Left lung (tissue), 10 donors: ENCODE measurements around the gene LEP. TPM values are rescaled to one million over a fixed set of nuclear protein-coding genes. Genes with fewer than 3 reads are reported as not detected.

ENCODE experiments used
- ATAC-seq: fragments of 200-7000 bp; cut with Tn5 transposase; one replicate; pipeline ENCODE4 v1.9.1; 2020; ENCODE audit warnings: moderate library complexity
- DNase-seq, 4 donors: peaks; one replicate each; pipeline ENCODE4 v3.0.0-alpha.2; 2013 to 2020
- H3K27ac ChIP-seq, 2 donors: fragments of 200-600 bp; sonication (generic) in 1 of 2; one replicate each; pipeline versions ENCODE4 v1.5.0 to v1.8.0; 2020 to 2021
- H3K27me3 ChIP-seq, 2 donors: fragments of 200-600 bp; sonication (generic) in 1 of 2; one replicate each; pipeline versions ENCODE4 v1.5.0 to v1.8.0; 2020 to 2021
- H3K36me3 ChIP-seq, 2 donors: fragments of 200-600 bp; sonication (generic) in 1 of 2; one replicate each; pipeline versions ENCODE4 v1.5.0 to v1.8.0; 2020 to 2021
- H3K4me1 ChIP-seq, 2 donors: fragments of 200-600 bp; one replicate each; pipeline ENCODE4 v1.8.0; 2021
- H3K4me3 ChIP-seq, 2 donors: fragments of 200-600 bp; sonication (generic) in 1 of 2; one replicate each; pipeline versions ENCODE4 v1.5.0 to v1.8.0; 2020 to 2021; ENCODE audit warnings: mild to moderate bottlenecking in 1 of 2
- H3K9me3 ChIP-seq, 2 donors: fragments of 200-600 bp; sonication (generic) in 1 of 2; one replicate each; pipeline versions ENCODE4 v1.5.0 to v1.8.0; 2020 to 2021
- CTCF ChIP-seq, 2 donors: fragments of 200-600 bp; sonication (generic) in 1 of 2; IDR thresholded peaks; one replicate each; pipeline versions ENCODE4 v1.5.0 to v1.8.0; 2021; ENCODE audit warnings: antibody characterized with exemption in 2 of 2
- intact Hi-C, 2 donors: fragments of 100-400 bp; cut with DNase I; formaldehyde crosslinking; loops; one replicate each; pipeline versions ENCODE4 v1.11.2 to v1.14.2; 2022
- microRNA-seq, 2 donors: library from miRNA; unstranded; fragments of <30 nt; microRNA quantifications; one replicate each; pipeline ENCODE4, GENCODE V29; 2019
- polyA plus RNA-seq, 6 donors: library from polyadenylated mRNA; unstranded; fragments of 120-200 nt; gene quantifications; one replicate each; pipeline ENCODE4 v1.2.1, GENCODE V29; 2013; ENCODE audit not compliant: insufficient read length in 6 of 6
- total RNA-seq, 2 donors: library from RNA; stranded (reverse); fragmentation: NEBNext Ultra II Directional; extraction: Animal tissue kit (Norgen Biotek cat#: 25700); gene quantifications; one replicate each; pipeline ENCODE4 v1.2.1, GENCODE V29; 2021
- donor health status: DM: no; HTN: yes; CAD: no.
- donor health status: DM: no; HTN: no; CAD: no.

The LEP gene
- total and polyA plus RNA-seq, 8 donors: 0.04 to 0.16 (median 0.11) TPM

- DNase-seq (no peak), ATAC-seq (no peak)
- Histone ChIP-seq H3K27ac (no peak overlapping the region), H3K27me3 (no peaks in the 10 kb centered on the region), H3K9me3 (no peaks in the 10 kb centered on the region), H3K36me3 (peaks cover 0 to 40% of the 10 kb centered on the region in 2 donors), H3K4me3 (no peak overlapping the region), H3K4me1 (peaks cover 0 to 4% of the 10 kb centered on the region in 2 donors)
- TF ChIP-seq CTCF (IDR thresholded peaks at IDR 0.05): no peak
- intact Hi-C loops: no loop called here
These were observed 61.1 kb downstream of the LEP start for GRCh38 chr7:128302139-128302538.

- no peak for TF ChIP-seq CTCF (IDR thresholded peaks at IDR 0.05)
These were observed 62.1 kb downstream of the LEP start for GRCh38 chr7:128303133-128303532.

GRCh38 chr7:128303643-128304042 lies 62.6 kb downstream of the LEP start:
- ATAC-seq: no peak
- intact Hi-C loops: no loop called here
- H3K27ac ChIP-seq: no peak overlapping the region

More at GRCh38 chr7:128303133-128303532, 62.1 kb downstream of the LEP start:
- intact Hi-C loops: no loop called here
- Histone ChIP-seq H3K27me3 (no peaks in the 10 kb centered on the region), H3K4me1 (peaks cover 0 to 4% of the 10 kb centered on the region in 2 donors), H3K27ac (no peak overlapping the region), H3K9me3 (no peaks in the 10 kb centered on the region), H3K4me3 (no peak overlapping the region), H3K36me3 (peaks cover 0 to 50% of the 10 kb centered on the region in 2 donors)
- DNase-seq (no peak), ATAC-seq (no peak)

GRCh38 chr7:128304212-128304611 lies 63.1 kb downstream of the LEP start:
- ATAC-seq (no peak), DNase-seq (no peak)
- H3K27me3 ChIP-seq: no peaks in the 10 kb centered on the region
- H3K27ac ChIP-seq: no peak overlapping the region
- no peak for TF ChIP-seq CTCF (IDR thresholded peaks at IDR 0.05)
- peaks cover 0 to 60% of the 10 kb centered on the region in 2 donors for H3K36me3 ChIP-seq
- intact Hi-C loops: no loop called here
- no peak overlapping the region for H3K4me3 ChIP-seq
- H3K4me1 ChIP-seq: no peaks in the 10 kb centered on the region
- H3K9me3 ChIP-seq: no peaks in the 10 kb centered on the region

More at GRCh38 chr7:128303643-128304042, 62.6 kb downstream of the LEP start:
- peaks cover 0 to under 1% of the 10 kb centered on the region in 2 donors for H3K4me1 ChIP-seq
- DNase-seq: no peak
- H3K9me3 ChIP-seq: no peaks in the 10 kb centered on the region
- H3K27me3 ChIP-seq: no peaks in the 10 kb centered on the region
- no peak overlapping the region for H3K4me3 ChIP-seq
- peaks cover 0 to 55% of the 10 kb centered on the region in 2 donors for H3K36me3 ChIP-seq
- TF ChIP-seq CTCF (IDR thresholded peaks at IDR 0.05): no peak

- Histone ChIP-seq H3K4me3 (no peak overlapping the region), H3K9me3 (no peaks in the 10 kb centered on the region), H3K4me1 (no peaks in the 10 kb centered on the region), H3K27ac (no peak overlapping the region), H3K36me3 (peaks cover 0 to 89% of the 10 kb centered on the region in 2 donors), H3K27me3 (no peaks in the 10 kb centered on the region)
- DNase-seq (no peak), ATAC-seq (no peak)
- intact Hi-C loops: no loop called here
- TF ChIP-seq CTCF (IDR thresholded peaks at IDR 0.05): no peak
These were observed 66.0 kb downstream of the LEP start for GRCh38 chr7:128307061-128307460.

Small RNAs within 50 kb of the gene (microRNA-seq; reads per million reads assigned to microRNA genes)
- 0 to 0.14 reads per million in 2 donors for gene MIR129-1

Other genes starting within 250 kb of the LEP start
- 10 to 100 TPM in 1 of 2 donors, 1 to 10 TPM in 1; 5.7 to 24.4 TPM for gene LRRC4, start 209.8 kb upstream of the LEP start, total RNA-seq
- gene LRRC4, start 209.8 kb upstream of the LEP start, polyA plus RNA-seq: 10 to 100 TPM; 10.6 to 18.1 (median 13.8) TPM
- gene RBM28, start 102.6 kb downstream of the LEP start, total RNA-seq: 10 to 100 TPM; 21.5 to 37.5 TPM
- gene RBM28, start 102.6 kb downstream of the LEP start, polyA plus RNA-seq: 10 to 100 TPM; 48.7 to 63.2 (median 60.0) TPM
- under 1 TPM; 0.42 to 0.85 TPM for gene PRRT4, start 120.4 kb downstream of the LEP start, total RNA-seq
- gene PRRT4, start 120.4 kb downstream of the LEP start, polyA plus RNA-seq: 1 to 10 TPM; 2.3 to 3.8 (median 2.9) TPM
- 100 to 1,000 TPM in 1 of 2 donors, 10 to 100 TPM in 1; 60.6 to 106 TPM for gene IMPDH1, start 168.7 kb downstream of the LEP start, total RNA-seq
- 10 to 100 TPM; 32.4 to 49.4 (median 37.2) TPM for gene IMPDH1, start 168.7 kb downstream of the LEP start, polyA plus RNA-seq
- gene HILPDA, start 214.6 kb downstream of the LEP start, total RNA-seq: 10 to 100 TPM; 10.2 to 12.2 TPM
- gene HILPDA, start 214.6 kb downstream of the LEP start, polyA plus RNA-seq: 10 to 100 TPM; 32.2 to 39.1 (median 33.7) TPM
- 10 to 100 TPM; 22.7 to 27.4 TPM for gene METTL2B, start 235.5 kb downstream of the LEP start, total RNA-seq
- 10 to 100 TPM; 25.0 to 33.8 (median 30.0) TPM for gene METTL2B, start 235.5 kb downstream of the LEP start, polyA plus RNA-seq